ENCODE data around the gene HDLBP. TPM values are rescaled to one million over a fixed set of nuclear protein-coding genes. Genes with fewer than 3 reads are reported as not detected.

Gene HDLBP
- total RNA-seq, 1 experiment from 2014 or later: 908 TPM

GRCh38 chr2:241217320-241218031, 98.0 kb downstream of the HDLBP start:
- Histone ChIP-seq H2AFZ (peak overlapping the region; percentile 80), H3K27ac (no peak overlapping the region), H3K4me1 (replicated peaks; ENCODE audit: insufficient read depth) (peaks cover 11% of the 10 kb centered on the region), H3K27me3 (ENCODE audit: insufficient read depth, low read depth) (peaks cover 15% of the 10 kb centered on the region), H3K9me2 (ENCODE audit: insufficient read depth) (no peaks in the 10 kb centered on the region), H3K36me3 (ENCODE audit: low read depth) (no peaks in the 10 kb centered on the region), H3F3A (ENCODE audit: insufficient read depth, low read depth) (peaks cover 34% of the 10 kb centered on the region), H3K79me2 (ENCODE audit: low read depth) (peaks cover 7% of the 10 kb centered on the region; the same call in 1 of the 2 replicates), H3K9me3 (ENCODE audit: insufficient read depth, low read depth) (no peaks in the 10 kb centered on the region), H3K4me2 (peak overlapping the region; percentile 70), H4K20me1 (ENCODE audit: insufficient read depth) (0 out of 2 replicates have a peak, but pooled peaks cover 3% of the 10 kb centered on the region), H3K4me3 (peak overlapping the region; percentile 47; the same call in 1 of the 2 replicates)
- TF ChIP-seq EZH2 (IDR thresholded peaks at IDR 0.05; ENCODE audit: low read depth): no peak
- TF ChIP-seq, protein P1, sequence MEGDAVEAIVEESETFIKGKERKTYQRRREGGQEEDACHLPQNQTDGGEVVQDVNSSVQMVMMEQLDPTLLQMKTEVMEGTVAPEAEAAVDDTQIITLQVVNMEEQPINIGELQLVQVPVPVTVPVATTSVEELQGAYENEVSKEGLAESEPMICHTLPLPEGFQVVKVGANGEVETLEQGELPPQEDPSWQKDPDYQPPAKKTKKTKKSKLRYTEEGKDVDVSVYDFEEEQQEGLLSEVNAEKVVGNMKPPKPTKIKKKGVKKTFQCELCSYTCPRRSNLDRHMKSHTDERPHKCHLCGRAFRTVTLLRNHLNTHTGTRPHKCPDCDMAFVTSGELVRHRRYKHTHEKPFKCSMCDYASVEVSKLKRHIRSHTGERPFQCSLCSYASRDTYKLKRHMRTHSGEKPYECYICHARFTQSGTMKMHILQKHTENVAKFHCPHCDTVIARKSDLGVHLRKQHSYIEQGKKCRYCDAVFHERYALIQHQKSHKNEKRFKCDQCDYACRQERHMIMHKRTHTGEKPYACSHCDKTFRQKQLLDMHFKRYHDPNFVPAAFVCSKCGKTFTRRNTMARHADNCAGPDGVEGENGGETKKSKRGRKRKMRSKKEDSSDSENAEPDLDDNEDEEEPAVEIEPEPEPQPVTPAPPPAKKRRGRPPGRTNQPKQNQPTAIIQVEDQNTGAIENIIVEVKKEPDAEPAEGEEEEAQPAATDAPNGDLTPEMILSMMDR (conservative IDR thresholded peaks at IDR 0.05): no peak
- ChIA-PET POLR2A (ENCODE audit: unreplicated experiment) (no interaction called here), CTCF (no interaction called here)
- no TSS peak for BruUV-seq (replicated peaks)
- DNase-seq: peak; percentile 63 to 86
- intact Hi-C loops (cut with micrococcal nuclease; ENCODE audit: unreplicated experiment): loop anchor here (1.0 to 10.0 kb wide), 3 partner anchors 67 to 365 kb away; partner anchors contain the start of genes MTERF4 and PPP1R7

GRCh38 chr2:241216211-241216761, 99.2 kb downstream of the HDLBP start:
- ChIA-PET POLR2A (ENCODE audit: unreplicated experiment) (no interaction called here), CTCF (interaction anchor here (0.5 kb wide), 1 partner anchor 344 kb away, joined by 3 read pairs; no protein-coding TSS in a partner anchor)
- Histone ChIP-seq H3K27ac (no peak overlapping the region), H3K9me3 (ENCODE audit: insufficient read depth, low read depth) (no peaks in the 10 kb centered on the region), H4K20me1 (ENCODE audit: insufficient read depth) (no peaks in the 10 kb centered on the region), H2AFZ (no peak overlapping the region), H3F3A (ENCODE audit: insufficient read depth, low read depth) (peaks cover 34% of the 10 kb centered on the region), H3K79me2 (ENCODE audit: low read depth) (peaks cover 7% of the 10 kb centered on the region; the same call in 1 of the 2 replicates), H3K4me2 (no peak overlapping the region), H3K4me1 (replicated peaks; ENCODE audit: insufficient read depth) (peaks cover 11% of the 10 kb centered on the region), H3K27me3 (ENCODE audit: insufficient read depth, low read depth) (peaks cover 27% of the 10 kb centered on the region), H3K36me3 (ENCODE audit: low read depth) (no peaks in the 10 kb centered on the region), H3K9me2 (ENCODE audit: insufficient read depth) (no peaks in the 10 kb centered on the region), H3K4me3 (no peak overlapping the region)
- TF ChIP-seq, protein P1 (conservative IDR thresholded peaks at IDR 0.05): no peak
- no peak for TF ChIP-seq EZH2 (IDR thresholded peaks at IDR 0.05; ENCODE audit: low read depth)
- no TSS peak for BruUV-seq (replicated peaks)
- DNase-seq: no peak
- intact Hi-C loops (cut with micrococcal nuclease; ENCODE audit: unreplicated experiment): loop anchor here (5.0 to 10.0 kb wide), 2 partner anchors 111 to 364 kb away; partner anchors contain the start of gene MTERF4

DNA sequence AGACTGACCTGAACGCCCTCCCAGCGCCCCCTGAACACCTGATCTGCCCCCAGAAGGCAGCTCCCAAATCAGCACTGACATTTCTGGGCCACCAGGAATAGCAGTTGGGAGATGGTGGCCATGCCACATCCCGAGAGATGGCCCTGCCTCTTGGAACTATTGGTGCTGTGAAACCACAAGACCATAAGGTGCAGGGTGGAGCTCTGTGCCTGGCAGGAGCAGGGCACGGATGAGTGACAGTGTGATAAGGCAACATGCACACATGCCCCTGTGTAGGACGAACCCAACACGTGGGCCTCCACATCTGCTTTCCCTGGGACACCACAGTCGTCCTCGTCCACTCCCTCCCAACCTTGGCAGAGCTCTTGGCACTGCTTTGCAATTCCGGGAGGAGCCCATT, 100.1 kb downstream of the HDLBP start:
- peaks cover 35% of the 10 kb centered on the region for H3K27me3 ChIP-seq (ENCODE audit: insufficient read depth, low read depth)
- no peak overlapping the region for H3K4me3 ChIP-seq
- H3K36me3 ChIP-seq (ENCODE audit: low read depth): no peaks in the 10 kb centered on the region
- DNase-seq: no peak
- TF ChIP-seq, protein P1 (conservative IDR thresholded peaks at IDR 0.05): no peak
- TF ChIP-seq EZH2 (IDR thresholded peaks at IDR 0.05; ENCODE audit: low read depth): no peak
- H3F3A ChIP-seq (ENCODE audit: insufficient read depth, low read depth): peaks cover 34% of the 10 kb centered on the region
- no peak overlapping the region for H3K27ac ChIP-seq
- ChIA-PET CTCF (interaction anchor here (0.6 kb wide), 1 partner anchor 8 kb away, joined by 3 read pairs; no protein-coding TSS in a partner anchor), POLR2A (ENCODE audit: unreplicated experiment) (interaction anchor here (0.6 kb wide), 1 partner anchor 318 kb away, joined by 3 read pairs; no protein-coding TSS in a partner anchor)
- no TSS peak for BruUV-seq (replicated peaks)
- intact Hi-C loops (cut with micrococcal nuclease; ENCODE audit: unreplicated experiment): loop anchor here (5.0 to 10.0 kb wide), 2 partner anchors 111 to 363 kb away; partner anchors contain the start of gene MTERF4
- H3K9me3 ChIP-seq (ENCODE audit: insufficient read depth, low read depth): no peaks in the 10 kb centered on the region
- H3K4me2 ChIP-seq: no peak overlapping the region
- H3K79me2 ChIP-seq (ENCODE audit: low read depth): peaks cover 7% of the 10 kb centered on the region; the same call in 1 of the 2 replicates
- no peak overlapping the region for H2AFZ ChIP-seq
- H3K4me1 ChIP-seq (replicated peaks; ENCODE audit: insufficient read depth): peaks cover 11% of the 10 kb centered on the region
- H4K20me1 ChIP-seq (ENCODE audit: insufficient read depth): no peaks in the 10 kb centered on the region
- no peaks in the 10 kb centered on the region for H3K9me2 ChIP-seq (ENCODE audit: insufficient read depth)

Data from PC-9 (cell line).